ENCODE measurements around the gene LRP1.

Gene LRP1

DNA sequence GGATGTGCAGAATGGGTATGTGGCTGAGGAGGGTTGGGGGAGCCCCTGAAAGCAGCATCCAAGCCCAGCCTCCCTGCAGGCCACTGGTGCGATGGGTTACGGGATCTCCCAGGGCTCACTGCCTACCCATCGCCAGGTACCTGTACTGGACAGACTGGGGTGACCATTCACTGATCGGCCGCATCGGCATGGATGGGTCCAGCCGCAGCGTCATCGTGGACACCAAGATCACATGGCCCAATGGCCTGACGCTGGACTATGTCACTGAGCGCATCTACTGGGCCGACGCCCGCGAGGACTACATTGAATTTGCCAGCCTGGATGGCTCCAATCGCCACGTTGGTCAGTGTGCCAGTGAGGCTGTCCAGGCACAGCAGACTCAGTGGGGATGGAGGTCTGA is 70.0 kb downstream of the LRP1 start:
- no peak for DNase-seq

DNA sequence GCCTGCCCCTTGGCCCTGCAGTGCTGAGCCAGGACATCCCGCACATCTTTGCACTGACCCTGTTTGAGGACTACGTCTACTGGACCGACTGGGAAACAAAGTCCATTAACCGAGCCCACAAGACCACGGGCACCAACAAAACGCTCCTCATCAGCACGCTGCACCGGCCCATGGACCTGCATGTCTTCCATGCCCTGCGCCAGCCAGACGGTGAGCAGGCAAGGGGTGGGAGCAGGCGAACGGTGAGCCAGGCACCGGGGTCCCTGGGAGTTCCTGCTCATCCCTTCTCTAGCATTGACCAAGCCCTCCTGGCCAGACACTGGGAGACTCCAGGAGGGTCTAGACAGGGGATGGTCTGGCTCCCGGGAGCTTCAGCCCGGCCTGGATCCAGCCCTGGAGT is 70.9 kb downstream of the LRP1 start:
- no peak for DNase-seq

GRCh38 chr12:57200497-57200896 is 72.2 kb downstream of the LRP1 start:
- no peak for DNase-seq

GRCh38 chr12:57201219-57201618 is 72.9 kb downstream of the LRP1 start:
- no peak for DNase-seq

DNA sequence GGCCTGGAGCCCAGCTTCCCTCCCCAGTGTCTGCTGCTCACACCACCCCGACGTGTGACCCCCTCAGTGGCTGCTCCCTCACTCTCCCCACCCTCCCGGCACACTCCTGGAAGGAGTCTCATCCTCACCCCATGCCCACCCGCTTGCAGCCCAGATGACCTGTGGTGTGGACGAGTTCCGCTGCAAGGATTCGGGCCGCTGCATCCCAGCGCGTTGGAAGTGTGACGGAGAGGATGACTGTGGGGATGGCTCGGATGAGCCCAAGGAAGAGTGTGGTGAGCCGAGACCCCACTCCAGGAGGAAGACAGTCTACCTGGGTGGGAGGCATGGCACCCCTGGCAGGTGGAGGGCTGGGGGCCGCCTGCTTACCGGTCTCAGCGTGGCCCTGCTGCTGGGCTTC is 73.3 kb downstream of the LRP1 start:
- no peak for DNase-seq

- no peak for DNase-seq
These were observed 74.0 kb downstream of the LRP1 start for GRCh38 chr12:57202321-57202720.

- no peak for DNase-seq
These were observed 74.9 kb downstream of the LRP1 start for GRCh38 chr12:57203201-57203600.

DNA sequence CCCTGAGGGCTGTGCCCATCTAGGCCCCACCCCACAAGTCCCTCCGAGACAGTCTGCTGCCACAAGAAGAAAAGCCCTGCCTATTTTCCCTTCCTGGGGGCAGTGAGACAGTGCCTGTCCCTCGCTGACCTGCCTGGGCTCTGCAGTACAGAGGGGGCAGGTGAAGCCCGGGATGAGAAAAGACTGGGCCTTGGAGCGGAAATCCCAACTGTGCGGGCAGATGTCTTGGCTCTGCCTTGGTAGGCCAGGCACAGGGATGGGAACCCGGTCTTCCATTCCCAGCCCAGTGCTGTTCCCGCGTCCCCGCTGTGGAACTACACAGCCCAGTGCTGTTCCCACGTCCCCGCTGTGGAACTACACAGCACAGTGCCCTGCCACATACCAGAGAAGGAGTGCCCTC is 75.5 kb downstream of the LRP1 start:
- no peak for DNase-seq

- no peak for DNase-seq
These were observed 76.2 kb downstream of the LRP1 start for GRCh38 chr12:57204454-57204853.

GRCh38 chr12:57205186-57205585 is 76.9 kb downstream of the LRP1 start:
- DNase-seq = no peak

DNA sequence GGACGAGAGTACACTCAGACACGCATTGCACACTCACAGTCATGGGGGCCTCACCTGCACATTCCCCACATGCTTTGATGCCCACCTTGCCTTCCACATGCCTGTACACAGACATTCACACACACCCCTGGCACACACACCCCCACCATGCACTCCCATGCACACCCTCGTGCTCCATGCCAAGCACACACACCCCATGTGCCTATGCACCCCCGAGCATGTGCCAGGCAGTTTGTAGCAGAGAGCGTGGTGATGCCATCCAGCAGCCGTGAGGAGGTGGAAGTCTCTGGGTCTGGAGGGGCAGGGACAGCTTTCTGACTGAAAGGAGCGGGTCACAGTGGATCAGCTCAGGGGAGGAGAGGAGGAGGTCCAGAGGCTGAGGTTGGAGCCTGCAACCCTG is 77.6 kb downstream of the LRP1 start:
- DNase-seq = no peak

GRCh38 chr12:57207731-57208630 is 79.7 kb downstream of the LRP1 start:
- DNase-seq = no peak

GRCh38 chr12:57208631-57209282 is 80.5 kb downstream of the LRP1 start:
- DNase-seq = no peak

GRCh38 chr12:57209916-57210315 is 81.6 kb downstream of the LRP1 start:
- DNase-seq = no peak

- DNase-seq = no peak
These were observed 82.2 kb downstream of the LRP1 start for GRCh38 chr12:57210461-57210860.

DNA sequence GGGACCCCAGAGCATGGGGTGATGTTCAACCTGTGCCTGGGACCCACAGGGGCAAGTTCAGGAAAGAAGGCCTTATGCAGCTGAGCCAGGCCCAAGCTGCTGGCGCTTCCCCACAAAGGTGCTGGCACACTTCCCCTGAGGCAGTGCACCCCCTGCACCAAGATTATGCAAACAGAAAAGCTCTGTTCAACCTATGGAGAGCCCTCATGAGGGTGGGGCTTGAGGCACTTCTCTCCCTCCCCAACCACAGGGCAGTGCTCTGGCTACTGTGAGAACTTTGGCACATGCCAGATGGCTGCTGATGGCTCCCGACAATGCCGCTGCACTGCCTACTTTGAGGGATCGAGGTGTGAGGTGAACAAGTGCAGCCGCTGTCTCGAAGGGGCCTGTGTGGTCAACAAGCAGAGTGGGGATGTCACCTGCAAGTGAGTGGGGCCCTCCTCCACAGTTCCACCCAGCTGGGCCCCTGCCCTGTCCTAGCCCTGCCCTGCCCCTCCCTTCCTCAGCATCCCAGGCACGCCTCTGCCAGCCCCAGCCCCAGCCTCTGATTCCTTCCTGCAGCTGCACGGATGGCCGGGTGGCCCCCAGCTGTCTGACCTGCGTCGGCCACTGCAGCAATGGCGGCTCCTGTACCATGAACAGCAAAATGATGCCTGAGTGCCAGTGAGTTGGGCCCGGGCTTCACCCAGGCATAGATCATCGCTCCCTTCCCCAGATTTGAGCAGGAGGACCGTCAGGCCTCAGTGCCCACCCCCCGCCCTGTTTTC is 82.8 kb downstream of the LRP1 start:
- DNase-seq = no peak

- no peak for DNase-seq
These were observed 83.8 kb downstream of the LRP1 start for GRCh38 chr12:57211791-57212700.

DNA sequence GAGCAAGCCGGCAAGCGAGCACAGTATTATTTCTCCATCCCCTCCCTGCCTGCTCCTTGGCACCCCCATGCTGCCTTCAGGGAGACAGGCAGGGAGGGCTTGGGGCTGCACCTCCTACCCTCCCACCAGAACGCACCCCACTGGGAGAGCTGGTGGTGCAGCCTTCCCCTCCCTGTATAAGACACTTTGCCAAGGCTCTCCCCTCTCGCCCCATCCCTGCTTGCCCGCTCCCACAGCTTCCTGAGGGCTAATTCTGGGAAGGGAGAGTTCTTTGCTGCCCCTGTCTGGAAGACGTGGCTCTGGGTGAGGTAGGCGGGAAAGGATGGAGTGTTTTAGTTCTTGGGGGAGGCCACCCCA is 84.4 kb downstream of the LRP1 start:
- DNase-seq = no peak

DNA sequence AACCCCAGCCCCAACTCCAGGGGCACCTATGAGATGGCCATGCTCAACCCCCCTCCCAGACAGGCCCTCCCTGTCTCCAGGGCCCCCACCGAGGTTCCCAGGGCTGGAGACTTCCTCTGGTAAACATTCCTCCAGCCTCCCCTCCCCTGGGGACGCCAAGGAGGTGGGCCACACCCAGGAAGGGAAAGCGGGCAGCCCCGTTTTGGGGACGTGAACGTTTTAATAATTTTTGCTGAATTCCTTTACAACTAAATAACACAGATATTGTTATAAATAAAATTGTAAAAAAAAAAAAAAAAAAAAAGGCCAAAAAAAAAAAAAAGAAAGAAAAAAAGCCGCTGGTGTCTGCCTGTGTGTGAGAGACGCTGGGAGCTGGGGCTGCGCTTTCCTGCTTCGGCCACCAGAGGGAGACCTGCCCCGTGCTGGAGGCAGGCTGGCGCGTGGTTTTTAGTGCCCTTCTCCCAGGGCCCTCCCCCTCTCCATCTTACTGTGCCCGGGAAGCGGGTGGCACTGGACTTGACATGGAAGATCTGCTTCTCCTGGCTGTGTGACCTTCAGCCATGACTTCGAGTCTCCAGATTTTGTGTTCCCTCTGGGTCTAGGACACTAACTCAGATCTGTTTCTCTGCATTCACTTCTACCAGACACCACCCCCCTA is 84.9 kb downstream of the LRP1 start:
- DNase-seq = peak; percentile 34

- DNase-seq = no peak
These were observed 85.6 kb downstream of the LRP1 start for GRCh38 chr12:57213763-57214397.

- DNase-seq = peak; percentile 36
These were observed 86.1 kb downstream of the LRP1 start for GRCh38 chr12:57214398-57214781.

GRCh38 chr12:57215065-57215464 is 86.8 kb downstream of the LRP1 start:
- no peak for DNase-seq

Data from NCI-H2227 treated with DMSO at 0.1 percent for 48 hours (cell line).